Epithelial cell of umbilical artery (primary cell): ENCODE results near the gene FAHD2B. TPM values are rescaled to one million over a fixed set of nuclear protein-coding genes. Genes with fewer than 3 reads are reported as not detected.

Experiments used
- total RNA-seq: library from RNA; depleted of rRNA; stranded (reverse); fragments of >200 nt; gene quantifications from 2 replicates; pipeline ENCODE4 v1.2.3, GENCODE V29; 2014

Gene FAHD2B
- total RNA-seq, result 9.4 and 10.7 TPM in 2 replicates

DNA sequence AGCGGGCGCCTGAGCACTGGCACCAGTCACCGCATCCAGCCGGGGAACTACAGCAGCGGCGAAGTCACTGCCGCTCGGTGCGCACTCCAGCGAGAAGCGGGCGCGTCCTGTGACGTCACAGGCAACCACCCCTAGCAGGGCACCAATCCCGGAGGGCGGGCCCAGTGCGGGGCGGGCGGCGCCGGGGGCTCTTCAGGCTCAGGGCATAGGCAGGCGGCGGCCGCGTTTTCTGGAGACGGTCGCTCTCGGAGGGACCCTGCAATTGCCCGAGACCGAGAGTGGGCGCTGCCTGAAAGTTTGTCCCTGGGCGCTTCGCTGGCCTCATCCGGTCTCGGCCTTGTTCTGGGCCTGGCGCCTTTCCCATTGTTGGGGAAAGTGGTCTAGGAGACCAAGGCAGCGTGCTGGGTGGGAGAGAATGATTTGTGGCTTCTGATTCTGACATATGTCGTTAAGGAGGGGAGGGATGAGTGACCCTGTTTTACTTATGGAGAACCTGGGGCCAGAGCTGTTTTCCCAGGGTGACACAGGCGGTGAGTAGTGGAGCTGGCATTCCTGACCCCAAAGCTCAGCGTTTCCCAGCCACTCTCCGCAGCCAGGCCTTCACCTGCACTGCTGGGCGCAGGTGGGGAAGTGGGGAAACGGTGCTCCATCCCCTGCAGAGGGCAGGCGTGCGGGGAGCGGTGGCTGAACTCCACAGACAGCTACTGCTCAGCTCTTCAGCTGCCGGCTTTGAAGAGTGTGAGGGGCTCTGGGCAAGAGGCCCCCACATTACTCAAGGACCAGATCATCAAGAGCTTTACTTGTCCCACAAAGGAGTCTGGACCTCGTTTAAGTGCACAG is at the start of gene FAHD2B:
Gene FAHD2B, minus strand, starts transcription at position 111 of the 840 bp plus-strand sequence. CDS start 3,176 bp downstream, outside the sequence.

GRCh38 chr2:97113050-97113881 is 18.6 kb upstream of the FAHD2B start, which contains the start of gene ANKRD36:
Gene ANKRD36 (plus strand): TSS chr2:97113153. CDS start chr2:97113740, 587 bp downstream.

Other genes starting within 250 kb of the FAHD2B start
- 4.9 and 9.1 TPM in 2 replicates for gene ANKRD39, start 236.9 kb downstream of the FAHD2B start, total RNA-seq
- 24.0 and 25.2 TPM in 2 replicates for gene SEMA4C, start 224.8 kb downstream of the FAHD2B start, total RNA-seq
- not detected in 2 replicates for gene FAM178B, start 108.3 kb downstream of the FAHD2B start, total RNA-seq
- gene ANKRD36, start 18.3 kb upstream of the FAHD2B start, total RNA-seq, result 53.3 and 78.0 TPM in 2 replicates